A549 (cell line): ENCODE data around the gene PCNT.

Source experiments
- CBX8 ChIP-seq: fragments of 200-600 bp; sonication (generic); IDR thresholded peaks from 2 replicates; pipeline ENCODE4 v1.6.1; 2016
- CHD2 ChIP-seq: fragments of 150-350 bp; IDR thresholded peaks from 2 replicates; pipeline ENCODE4 v1.6.1; 2014; ENCODE audit warnings: low read length; ENCODE audit not compliant: partially characterized antibody
- GATA3 ChIP-seq: IDR thresholded peaks from 2 replicates; pipeline ENCODE4 v1.6.1; 2012; ENCODE audit warnings: borderline replicate concordance
- PHF8 ChIP-seq: fragments of 200-600 bp; sonication (generic); IDR thresholded peaks from 2 replicates; pipeline ENCODE4 v1.6.1; 2016; ENCODE audit warnings: low read depth, mild to moderate bottlenecking, antibody characterized with exemption, moderate library complexity, borderline replicate concordance
- POLR2A ChIP-seq: IDR thresholded peaks from 2 replicates; pipeline ENCODE4 v1.6.1; 2012; ENCODE audit warnings: mild to moderate bottlenecking, low read length
- RAD21 ChIP-seq, 2 experiments: fragments of >200 bp in 1 of 2; sonication (Bioruptor Twin) in 1 of 2; formaldehyde crosslinking in 1 of 2; IDR thresholded peaks in 1 of 2; conservative IDR thresholded peaks in 1 of 2; 2 replicates in 1 of 2; 3 replicates in 1 of 2; pipeline ENCODE4 v1.6.1; 2012 to 2018; ENCODE audit warnings: inconsistent platforms in 1 of 2
- RCOR1 ChIP-seq: fragments of 150-350 bp; IDR thresholded peaks from 2 replicates; pipeline ENCODE4 v1.6.1; 2014; ENCODE audit warnings: antibody characterized with exemption, low read length, low read depth
- TF ChIP-seq, protein P1 (sequence below): fragments of >200 bp; sonication (Bioruptor Twin); formaldehyde crosslinking; IDR thresholded peaks from 3 replicates; pipeline ENCODE4 v1.5.1; 2016
- TF ChIP-seq, protein P2 (sequence below): IDR thresholded peaks from 2 replicates; pipeline ENCODE4 v1.6.1; 2012
- TF ChIP-seq, protein P3 (sequence below): fragments of >200 bp; sonication (Bioruptor Twin); formaldehyde crosslinking; IDR thresholded peaks from 3 replicates; pipeline ENCODE4 v1.6.1; 2016
- TF ChIP-seq, protein P4 (sequence below): fragments of 200-600 bp; sonication (generic); IDR thresholded peaks from 2 replicates; pipeline ENCODE4 v1.6.1; 2016; ENCODE audit warnings: antibody characterized with exemption, mild to moderate bottlenecking, moderate library complexity
- TF ChIP-seq, protein P5 (sequence below): fragments of 150-350 bp; IDR thresholded peaks from 2 replicates; pipeline ENCODE4 v1.6.1; 2014; ENCODE audit warnings: low read depth, mild to moderate bottlenecking, low read length

DNA sequence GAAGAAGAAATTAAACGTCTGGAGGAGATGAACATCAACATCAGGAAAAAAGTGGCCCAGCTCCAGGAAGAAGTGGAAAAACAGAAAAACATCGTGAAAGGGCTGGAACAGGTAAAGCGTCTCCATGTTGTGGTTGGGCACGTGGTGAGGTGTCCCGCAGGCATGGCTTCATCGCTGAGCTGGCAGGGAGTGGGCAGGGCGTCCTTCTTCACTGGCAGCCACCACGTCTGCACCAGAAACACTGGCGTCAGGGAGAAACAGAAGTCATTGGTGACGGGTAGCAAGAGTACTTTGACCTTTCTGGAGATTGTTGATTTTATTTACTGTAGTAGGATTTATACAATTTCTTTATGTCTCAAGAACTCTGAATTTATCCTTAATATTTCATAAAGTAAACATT lies 75.7 kb downstream of the PCNT start:
- TF ChIP-seq CBX8 (no peak), GATA3 (no peak), CHD2 (no peak), RCOR1 (no peak), PHF8 (no peak), POLR2A (no peak), RAD21 (conservative IDR thresholded peaks at IDR 0.05 in 1 of 2, IDR thresholded peaks at IDR 0.05 in 1 of 2) (no peak)
- TF ChIP-seq, protein P1, sequence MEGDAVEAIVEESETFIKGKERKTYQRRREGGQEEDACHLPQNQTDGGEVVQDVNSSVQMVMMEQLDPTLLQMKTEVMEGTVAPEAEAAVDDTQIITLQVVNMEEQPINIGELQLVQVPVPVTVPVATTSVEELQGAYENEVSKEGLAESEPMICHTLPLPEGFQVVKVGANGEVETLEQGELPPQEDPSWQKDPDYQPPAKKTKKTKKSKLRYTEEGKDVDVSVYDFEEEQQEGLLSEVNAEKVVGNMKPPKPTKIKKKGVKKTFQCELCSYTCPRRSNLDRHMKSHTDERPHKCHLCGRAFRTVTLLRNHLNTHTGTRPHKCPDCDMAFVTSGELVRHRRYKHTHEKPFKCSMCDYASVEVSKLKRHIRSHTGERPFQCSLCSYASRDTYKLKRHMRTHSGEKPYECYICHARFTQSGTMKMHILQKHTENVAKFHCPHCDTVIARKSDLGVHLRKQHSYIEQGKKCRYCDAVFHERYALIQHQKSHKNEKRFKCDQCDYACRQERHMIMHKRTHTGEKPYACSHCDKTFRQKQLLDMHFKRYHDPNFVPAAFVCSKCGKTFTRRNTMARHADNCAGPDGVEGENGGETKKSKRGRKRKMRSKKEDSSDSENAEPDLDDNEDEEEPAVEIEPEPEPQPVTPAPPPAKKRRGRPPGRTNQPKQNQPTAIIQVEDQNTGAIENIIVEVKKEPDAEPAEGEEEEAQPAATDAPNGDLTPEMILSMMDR: no peak
- TF ChIP-seq, protein P2, sequence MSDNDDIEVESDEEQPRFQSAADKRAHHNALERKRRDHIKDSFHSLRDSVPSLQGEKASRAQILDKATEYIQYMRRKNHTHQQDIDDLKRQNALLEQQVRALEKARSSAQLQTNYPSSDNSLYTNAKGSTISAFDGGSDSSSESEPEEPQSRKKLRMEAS: no peak
- TF ChIP-seq, protein P3, sequence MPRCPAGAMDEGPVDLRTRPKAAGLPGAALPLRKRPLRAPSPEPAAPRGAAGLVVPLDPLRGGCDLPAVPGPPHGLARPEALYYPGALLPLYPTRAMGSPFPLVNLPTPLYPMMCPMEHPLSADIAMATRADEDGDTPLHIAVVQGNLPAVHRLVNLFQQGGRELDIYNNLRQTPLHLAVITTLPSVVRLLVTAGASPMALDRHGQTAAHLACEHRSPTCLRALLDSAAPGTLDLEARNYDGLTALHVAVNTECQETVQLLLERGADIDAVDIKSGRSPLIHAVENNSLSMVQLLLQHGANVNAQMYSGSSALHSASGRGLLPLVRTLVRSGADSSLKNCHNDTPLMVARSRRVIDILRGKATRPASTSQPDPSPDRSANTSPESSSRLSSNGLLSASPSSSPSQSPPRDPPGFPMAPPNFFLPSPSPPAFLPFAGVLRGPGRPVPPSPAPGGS: no peak
- TF ChIP-seq, protein P4, sequence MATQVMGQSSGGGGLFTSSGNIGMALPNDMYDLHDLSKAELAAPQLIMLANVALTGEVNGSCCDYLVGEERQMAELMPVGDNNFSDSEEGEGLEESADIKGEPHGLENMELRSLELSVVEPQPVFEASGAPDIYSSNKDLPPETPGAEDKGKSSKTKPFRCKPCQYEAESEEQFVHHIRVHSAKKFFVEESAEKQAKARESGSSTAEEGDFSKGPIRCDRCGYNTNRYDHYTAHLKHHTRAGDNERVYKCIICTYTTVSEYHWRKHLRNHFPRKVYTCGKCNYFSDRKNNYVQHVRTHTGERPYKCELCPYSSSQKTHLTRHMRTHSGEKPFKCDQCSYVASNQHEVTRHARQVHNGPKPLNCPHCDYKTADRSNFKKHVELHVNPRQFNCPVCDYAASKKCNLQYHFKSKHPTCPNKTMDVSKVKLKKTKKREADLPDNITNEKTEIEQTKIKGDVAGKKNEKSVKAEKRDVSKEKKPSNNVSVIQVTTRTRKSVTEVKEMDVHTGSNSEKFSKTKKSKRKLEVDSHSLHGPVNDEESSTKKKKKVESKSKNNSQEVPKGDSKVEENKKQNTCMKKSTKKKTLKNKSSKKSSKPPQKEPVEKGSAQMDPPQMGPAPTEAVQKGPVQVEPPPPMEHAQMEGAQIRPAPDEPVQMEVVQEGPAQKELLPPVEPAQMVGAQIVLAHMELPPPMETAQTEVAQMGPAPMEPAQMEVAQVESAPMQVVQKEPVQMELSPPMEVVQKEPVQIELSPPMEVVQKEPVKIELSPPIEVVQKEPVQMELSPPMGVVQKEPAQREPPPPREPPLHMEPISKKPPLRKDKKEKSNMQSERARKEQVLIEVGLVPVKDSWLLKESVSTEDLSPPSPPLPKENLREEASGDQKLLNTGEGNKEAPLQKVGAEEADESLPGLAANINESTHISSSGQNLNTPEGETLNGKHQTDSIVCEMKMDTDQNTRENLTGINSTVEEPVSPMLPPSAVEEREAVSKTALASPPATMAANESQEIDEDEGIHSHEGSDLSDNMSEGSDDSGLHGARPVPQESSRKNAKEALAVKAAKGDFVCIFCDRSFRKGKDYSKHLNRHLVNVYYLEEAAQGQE: no peak
- TF ChIP-seq, protein P5, sequence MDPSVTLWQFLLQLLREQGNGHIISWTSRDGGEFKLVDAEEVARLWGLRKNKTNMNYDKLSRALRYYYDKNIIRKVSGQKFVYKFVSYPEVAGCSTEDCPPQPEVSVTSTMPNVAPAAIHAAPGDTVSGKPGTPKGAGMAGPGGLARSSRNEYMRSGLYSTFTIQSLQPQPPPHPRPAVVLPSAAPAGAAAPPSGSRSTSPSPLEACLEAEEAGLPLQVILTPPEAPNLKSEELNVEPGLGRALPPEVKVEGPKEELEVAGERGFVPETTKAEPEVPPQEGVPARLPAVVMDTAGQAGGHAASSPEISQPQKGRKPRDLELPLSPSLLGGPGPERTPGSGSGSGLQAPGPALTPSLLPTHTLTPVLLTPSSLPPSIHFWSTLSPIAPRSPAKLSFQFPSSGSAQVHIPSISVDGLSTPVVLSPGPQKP: no peak
